ENCODE data around the gene CRYGA.
"Not testable (repeated sequence)": the region's sequence is repeated elsewhere in the genome, so short reads cannot be mapped to it uniquely, and the experiment has no call there.

DNA sequence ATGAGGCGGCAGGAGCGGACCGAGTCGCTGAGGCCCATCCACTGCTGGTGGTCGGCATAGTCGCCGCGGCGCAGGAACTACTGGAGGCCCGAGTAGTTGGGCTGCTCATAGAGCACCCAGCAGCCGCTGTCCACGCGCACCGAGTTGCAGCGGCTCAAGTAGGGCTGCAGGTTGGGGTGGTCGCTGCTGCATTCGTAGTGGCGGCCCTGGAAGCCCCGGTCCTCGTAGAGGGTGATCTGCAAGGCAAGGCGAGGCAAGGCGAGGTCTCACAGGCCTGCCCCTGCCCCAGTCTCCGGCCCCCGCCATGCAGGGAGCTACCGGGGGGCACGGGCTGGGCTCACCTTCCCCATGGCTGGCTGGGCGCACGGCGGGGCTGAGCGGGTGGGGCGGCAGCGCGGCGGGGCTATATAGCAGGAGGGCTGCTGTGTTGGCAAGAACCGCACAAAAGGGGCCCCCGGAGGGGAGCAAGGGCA is 51.1 kb downstream of the CRYGA start:
- TF ChIP-seq FOSL2 (IDR thresholded peaks at IDR 0.05; ENCODE audit: borderline replicate concordance, low read depth); JUND (IDR thresholded peaks at IDR 0.05): not testable (repeated sequence)
- TF ChIP-seq, protein P1, sequence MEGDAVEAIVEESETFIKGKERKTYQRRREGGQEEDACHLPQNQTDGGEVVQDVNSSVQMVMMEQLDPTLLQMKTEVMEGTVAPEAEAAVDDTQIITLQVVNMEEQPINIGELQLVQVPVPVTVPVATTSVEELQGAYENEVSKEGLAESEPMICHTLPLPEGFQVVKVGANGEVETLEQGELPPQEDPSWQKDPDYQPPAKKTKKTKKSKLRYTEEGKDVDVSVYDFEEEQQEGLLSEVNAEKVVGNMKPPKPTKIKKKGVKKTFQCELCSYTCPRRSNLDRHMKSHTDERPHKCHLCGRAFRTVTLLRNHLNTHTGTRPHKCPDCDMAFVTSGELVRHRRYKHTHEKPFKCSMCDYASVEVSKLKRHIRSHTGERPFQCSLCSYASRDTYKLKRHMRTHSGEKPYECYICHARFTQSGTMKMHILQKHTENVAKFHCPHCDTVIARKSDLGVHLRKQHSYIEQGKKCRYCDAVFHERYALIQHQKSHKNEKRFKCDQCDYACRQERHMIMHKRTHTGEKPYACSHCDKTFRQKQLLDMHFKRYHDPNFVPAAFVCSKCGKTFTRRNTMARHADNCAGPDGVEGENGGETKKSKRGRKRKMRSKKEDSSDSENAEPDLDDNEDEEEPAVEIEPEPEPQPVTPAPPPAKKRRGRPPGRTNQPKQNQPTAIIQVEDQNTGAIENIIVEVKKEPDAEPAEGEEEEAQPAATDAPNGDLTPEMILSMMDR (IDR thresholded peaks at IDR 0.05), result not testable (repeated sequence)
- TF ChIP-seq, protein P2, sequence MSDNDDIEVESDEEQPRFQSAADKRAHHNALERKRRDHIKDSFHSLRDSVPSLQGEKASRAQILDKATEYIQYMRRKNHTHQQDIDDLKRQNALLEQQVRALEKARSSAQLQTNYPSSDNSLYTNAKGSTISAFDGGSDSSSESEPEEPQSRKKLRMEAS (IDR thresholded peaks at IDR 0.05; ENCODE audit: low read depth), result not testable (repeated sequence)
